ENCODE data around the gene FNIP2. TPM values are rescaled to one million over a fixed set of nuclear protein-coding genes. Genes with fewer than 3 reads are reported as not detected.

Gene FNIP2
- total and polyA plus RNA-seq, 10 of the 15 experiments (the other 5 are each of a cell fraction or from before 2014, with no cell fraction given): 0.03 to 0.38 (median 0.15) TPM

DNA sequence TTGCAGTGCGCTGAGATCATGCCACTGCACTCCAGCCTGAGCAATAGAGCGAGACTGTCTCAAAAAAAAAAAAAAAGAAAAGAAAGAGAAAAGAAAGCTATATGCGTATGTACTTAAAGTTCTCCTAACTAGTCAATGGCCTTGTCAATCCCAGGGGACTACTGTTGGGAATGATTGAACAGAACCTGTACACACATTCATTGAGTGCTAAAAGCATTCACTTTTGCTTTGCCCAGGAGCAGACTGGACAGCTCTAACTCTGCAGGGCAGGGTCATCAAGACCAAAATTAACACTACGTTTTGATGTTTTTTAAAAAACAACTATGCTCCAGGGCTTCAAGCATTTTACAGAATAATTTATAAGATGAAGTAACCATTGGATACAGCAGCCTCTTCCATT is 106.2 kb downstream of the FNIP2 start:
- FAIRE-seq (no peak), ATAC-seq (no peak), DNase-seq (ENCODE audit: low read depth, low spot score) (no peak)
- no peak for TF ChIP-seq IRF3 (IDR thresholded peaks at IDR 0.05)
- no peak for TF ChIP-seq CREB1 (IDR thresholded peaks at IDR 0.05; ENCODE audit: low read depth)
- no peak for TF ChIP-seq POLR2AphosphoS5 (IDR thresholded peaks at IDR 0.05; ENCODE audit: low read length)
- POLR2A ChIA-PET: interaction anchor here (0.6 to 0.7 kb wide), 3 partner anchors 145 to 317 kb away, joined by 3 read pairs; no protein-coding TSS in a partner anchor
- Histone ChIP-seq H3K79me2 (ENCODE audit: control insufficient read depth, insufficient read depth, low read length) (no peaks in the 10 kb centered on the region), H3K9me3 (replicated peaks; ENCODE audit: control insufficient read depth, insufficient read depth, low read length) (no peaks in the 10 kb centered on the region; the same call in 2 of the 3 replicates), H3K27ac (ENCODE audit: control insufficient read depth, insufficient read depth) (no peak overlapping the region), H3K4me3 (no peak overlapping the region), H3K36me3 (ENCODE audit: control insufficient read depth in 2 of 2, insufficient read depth in 2 of 2, low read length in 1 of 2) (no peaks in the 10 kb centered on the region), H3K4me2 (ENCODE audit: control insufficient read depth, insufficient read depth) (no peak overlapping the region), H3K27me3 (replicated peaks in 1 of 2; ENCODE audit: control insufficient read depth in 2 of 2, insufficient read depth in 2 of 2, low read length in 1 of 2) (no peaks in the 10 kb centered on the region), H3K9ac (ENCODE audit: control insufficient read depth, insufficient read depth, low read length) (no peak overlapping the region), H3K4me1 (ENCODE audit: control insufficient read depth, insufficient read depth, low read length) (no peaks in the 10 kb centered on the region; the same call in 1 of the 2 replicates), H2AFZ (ENCODE audit: control insufficient read depth, low read depth, low read length) (no peak overlapping the region), H4K20me1 (ENCODE audit: control insufficient read depth, insufficient read depth) (no peaks in the 10 kb centered on the region)
- CTCF ChIA-PET: interaction anchor here (0.6 to 1.3 kb wide), 2 partner anchors 11 to 898 kb away, joined by 3 to 4 read pairs; no protein-coding TSS in a partner anchor
- RAD21 ChIA-PET (ENCODE audit: unreplicated experiment): no interaction called here
- in situ Hi-C loops (cut with MboI): no loop called here
- intact Hi-C loops (cut with micrococcal nuclease; ENCODE audit: unreplicated experiment): no loop called here
- BruUV-seq (replicated peaks): no TSS peak
- 74% methylated on average over 2 of the region's 4 CpGs for WGBS (ENCODE audit: insufficient coverage, insufficient replicate concordance, low lambda C conversion rate, missing lambda C conversion rate)
- SMC1A ChIA-PET (ENCODE audit: uncharacterized antibody, unreplicated experiment): no interaction called here

- WGBS (ENCODE audit: insufficient coverage, insufficient replicate concordance, low lambda C conversion rate, missing lambda C conversion rate): 61% methylated on average over 1 of the region's 1 CpG
- H3K4me3 ChIP-seq: no peak overlapping the region
- TF ChIP-seq SREBF1 (IDR thresholded peaks at IDR 0.05; ENCODE audit: low read length) (no peak), ZNF207 (IDR thresholded peaks at IDR 0.05; ENCODE audit: borderline replicate concordance) (no peak), ZSCAN29 (IDR thresholded peaks at IDR 0.05) (no peak), SPI1 (IDR thresholded peaks at IDR 0.05; ENCODE audit: borderline replicate concordance, insufficient read depth, low read depth, low read length) (no peak), NR2F1 (conservative IDR thresholded peaks at IDR 0.05) (no peak), IKZF1 (conservative IDR thresholded peaks at IDR 0.05) (no peak), ZNF622 (IDR thresholded peaks at IDR 0.05) (no peak), ATF7 (IDR thresholded peaks at IDR 0.05; ENCODE audit: low read depth) (no peak)
- TF ChIP-seq, protein P1, sequence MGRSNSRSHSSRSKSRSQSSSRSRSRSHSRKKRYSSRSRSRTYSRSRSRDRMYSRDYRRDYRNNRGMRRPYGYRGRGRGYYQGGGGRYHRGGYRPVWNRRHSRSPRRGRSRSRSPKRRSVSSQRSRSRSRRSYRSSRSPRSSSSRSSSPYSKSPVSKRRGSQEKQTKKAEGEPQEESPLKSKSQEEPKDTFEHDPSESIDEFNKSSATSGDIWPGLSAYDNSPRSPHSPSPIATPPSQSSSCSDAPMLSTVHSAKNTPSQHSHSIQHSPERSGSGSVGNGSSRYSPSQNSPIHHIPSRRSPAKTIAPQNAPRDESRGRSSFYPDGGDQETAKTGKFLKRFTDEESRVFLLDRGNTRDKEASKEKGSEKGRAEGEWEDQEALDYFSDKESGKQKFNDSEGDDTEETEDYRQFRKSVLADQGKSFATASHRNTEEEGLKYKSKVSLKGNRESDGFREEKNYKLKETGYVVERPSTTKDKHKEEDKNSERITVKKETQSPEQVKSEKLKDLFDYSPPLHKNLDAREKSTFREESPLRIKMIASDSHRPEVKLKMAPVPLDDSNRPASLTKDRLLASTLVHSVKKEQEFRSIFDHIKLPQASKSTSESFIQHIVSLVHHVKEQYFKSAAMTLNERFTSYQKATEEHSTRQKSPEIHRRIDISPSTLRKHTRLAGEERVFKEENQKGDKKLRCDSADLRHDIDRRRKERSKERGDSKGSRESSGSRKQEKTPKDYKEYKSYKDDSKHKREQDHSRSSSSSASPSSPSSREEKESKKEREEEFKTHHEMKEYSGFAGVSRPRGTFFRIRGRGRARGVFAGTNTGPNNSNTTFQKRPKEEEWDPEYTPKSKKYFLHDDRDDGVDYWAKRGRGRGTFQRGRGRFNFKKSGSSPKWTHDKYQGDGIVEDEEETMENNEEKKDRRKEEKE (IDR thresholded peaks at IDR 0.05): no peak
- TF ChIP-seq, protein P2, sequence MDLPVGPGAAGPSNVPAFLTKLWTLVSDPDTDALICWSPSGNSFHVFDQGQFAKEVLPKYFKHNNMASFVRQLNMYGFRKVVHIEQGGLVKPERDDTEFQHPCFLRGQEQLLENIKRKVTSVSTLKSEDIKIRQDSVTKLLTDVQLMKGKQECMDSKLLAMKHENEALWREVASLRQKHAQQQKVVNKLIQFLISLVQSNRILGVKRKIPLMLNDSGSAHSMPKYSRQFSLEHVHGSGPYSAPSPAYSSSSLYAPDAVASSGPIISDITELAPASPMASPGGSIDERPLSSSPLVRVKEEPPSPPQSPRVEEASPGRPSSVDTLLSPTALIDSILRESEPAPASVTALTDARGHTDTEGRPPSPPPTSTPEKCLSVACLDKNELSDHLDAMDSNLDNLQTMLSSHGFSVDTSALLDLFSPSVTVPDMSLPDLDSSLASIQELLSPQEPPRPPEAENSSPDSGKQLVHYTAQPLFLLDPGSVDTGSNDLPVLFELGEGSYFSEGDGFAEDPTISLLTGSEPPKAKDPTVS (IDR thresholded peaks at IDR 0.05; ENCODE audit: low read depth, low read length): no peak
- H3K27me3 ChIP-seq (replicated peaks in 1 of 2; ENCODE audit: control insufficient read depth in 2 of 2, insufficient read depth in 2 of 2, low read length in 1 of 2): no peaks in the 10 kb centered on the region
- H3K27ac ChIP-seq (ENCODE audit: control insufficient read depth, insufficient read depth): no peak overlapping the region
- H3K36me3 ChIP-seq (ENCODE audit: control insufficient read depth in 2 of 2, insufficient read depth in 2 of 2, low read length in 1 of 2): no peaks in the 10 kb centered on the region
- no peak overlapping the region for H3K4me2 ChIP-seq (ENCODE audit: control insufficient read depth, insufficient read depth)
- ATAC-seq (no peak), FAIRE-seq (no peak), DNase-seq (ENCODE audit: low read depth, low spot score) (no peak)
- in situ Hi-C loops (cut with MboI): no loop called here
- ChIA-PET POLR2A (interaction anchor here (0.7 kb wide), 1 partner anchor 317 kb away, joined by 3 read pairs; no protein-coding TSS in a partner anchor), RAD21 (ENCODE audit: unreplicated experiment) (no interaction called here), CTCF (no interaction called here), SMC1A (ENCODE audit: uncharacterized antibody, unreplicated experiment) (no interaction called here)
- no peak overlapping the region for H3K9ac ChIP-seq (ENCODE audit: control insufficient read depth, insufficient read depth, low read length)
- BruUV-seq (replicated peaks): no TSS peak
- intact Hi-C loops (cut with micrococcal nuclease; ENCODE audit: unreplicated experiment): no loop called here
- no peaks in the 10 kb centered on the region for H4K20me1 ChIP-seq (ENCODE audit: control insufficient read depth, insufficient read depth)
- no peaks in the 10 kb centered on the region; the same call in 1 of the 2 replicates for H3K4me1 ChIP-seq (ENCODE audit: control insufficient read depth, insufficient read depth, low read length)
- no peaks in the 10 kb centered on the region; the same call in 2 of the 3 replicates for H3K9me3 ChIP-seq (replicated peaks; ENCODE audit: control insufficient read depth, insufficient read depth, low read length)
- H2AFZ ChIP-seq (ENCODE audit: control insufficient read depth, low read depth, low read length): no peak overlapping the region
- no peaks in the 10 kb centered on the region for H3K79me2 ChIP-seq (ENCODE audit: control insufficient read depth, insufficient read depth, low read length)
These were observed 106.6 kb downstream of the FNIP2 start for GRCh38 chr4:158875455-158875854.

All from GM12878 (cell line).